CD4-positive, CD25-positive, alpha-beta regulatory T cell (primary cell): ENCODE data around the gene A1BG. TPM values are rescaled to one million over a fixed set of nuclear protein-coding genes. Genes with fewer than 3 reads are reported as not detected.

Source experiments
- ATAC-seq, 2 donors: fragments of 150-1000 bp; cut with Tn5 transposase; one replicate each; pipeline ENCODE4 v1.10.0; 2021; ENCODE audit warnings: low read depth in 2 of 2, moderate number of reproducible peaks in 2 of 2, moderate library complexity in 1 of 2
- DNase-seq, 3 donors: peaks; one replicate each; pipeline versions ENCODE4 v3.0.0 to v3.0.0-alpha.2; 2012 to 2022; ENCODE audit warnings: mixed read lengths in 1 of 3
- H3K27ac ChIP-seq: one replicate; pipeline ENCODE4 v1.7.0; 2013; ENCODE audit warnings: mild to moderate bottlenecking, low read length; ENCODE audit not compliant: insufficient read depth, poor library complexity, severe bottlenecking
- H3K27me3 ChIP-seq: one replicate; pipeline ENCODE4 v1.7.0; 2013; ENCODE audit warnings: low read length; ENCODE audit not compliant: control insufficient read depth, insufficient read depth
- H3K36me3 ChIP-seq: one replicate; pipeline ENCODE4 v1.7.0; 2013; ENCODE audit warnings: mild to moderate bottlenecking, low read length, moderate library complexity; ENCODE audit not compliant: control insufficient read depth, insufficient read depth
- H3K4me1 ChIP-seq: 2 replicates; pipeline ENCODE4 v1.7.0; 2013; ENCODE audit warnings: mild to moderate bottlenecking, low read length; ENCODE audit not compliant: insufficient read depth, control insufficient read depth, poor library complexity, severe bottlenecking
- H3K4me3 ChIP-seq: one replicate; pipeline ENCODE4 v1.7.0; 2013; ENCODE audit warnings: low read depth, mild to moderate bottlenecking, low read length, moderate library complexity
- H3K9me3 ChIP-seq, 2 experiments: 1 replicate in 1 of 2; 2 replicates in 1 of 2; pipeline ENCODE4 v1.7.0; 2013; ENCODE audit warnings: low read length in 2 of 2, mild to moderate bottlenecking in 1 of 2, moderate library complexity in 1 of 2; ENCODE audit not compliant: control insufficient read depth in 2 of 2
- H3K27ac Mint-ChIP-seq, 3 donors: one replicate each; pipeline ENCODE4 v1.8.0; 2020 to 2022; ENCODE audit warnings: mild to moderate bottlenecking in 3 of 3, mixed read lengths in 3 of 3, moderate library complexity in 2 of 3
- H3K27me3 Mint-ChIP-seq: one replicate; pipeline ENCODE4 v1.8.0; 2022; ENCODE audit warnings: mild to moderate bottlenecking, mixed read lengths
- H3K36me3 Mint-ChIP-seq: one replicate; pipeline ENCODE4 v1.8.0; 2020; ENCODE audit warnings: mixed read lengths
- H3K4me1 Mint-ChIP-seq, 4 donors: one replicate each; pipeline ENCODE4 v1.8.0; 2020 to 2022; ENCODE audit warnings: mixed read lengths in 4 of 4, mild to moderate bottlenecking in 1 of 4
- H3K4me3 Mint-ChIP-seq, 4 donors: one replicate each; pipeline ENCODE4 v1.8.0; 2020 to 2022; ENCODE audit warnings: mild to moderate bottlenecking in 4 of 4, mixed read lengths in 4 of 4, moderate library complexity in 3 of 4
- H3K9me3 Mint-ChIP-seq, 7 donors: one replicate each; pipeline ENCODE4 v1.8.0; 2020 to 2022; ENCODE audit warnings: mixed read lengths in 7 of 7, mild to moderate bottlenecking in 3 of 7, moderate library complexity in 2 of 7
- polyA plus RNA-seq, 4 donors: library from polyadenylated mRNA; unstranded; fragments of 300-500 nt; fragmentation: Illumina TruSeq; gene quantifications; one replicate each; pipeline ENCODE4 v1.2.3, GENCODE V29; 2021
- total RNA-seq: library from RNA; stranded (reverse); gene quantifications from one replicate; pipeline ENCODE4 v1.2.3, GENCODE V29; 2022

The A1BG gene
- total and polyA plus RNA-seq, 5 donors from 2014 or later, result 11.8 to 53.7 (median 33.4) TPM

DNA sequence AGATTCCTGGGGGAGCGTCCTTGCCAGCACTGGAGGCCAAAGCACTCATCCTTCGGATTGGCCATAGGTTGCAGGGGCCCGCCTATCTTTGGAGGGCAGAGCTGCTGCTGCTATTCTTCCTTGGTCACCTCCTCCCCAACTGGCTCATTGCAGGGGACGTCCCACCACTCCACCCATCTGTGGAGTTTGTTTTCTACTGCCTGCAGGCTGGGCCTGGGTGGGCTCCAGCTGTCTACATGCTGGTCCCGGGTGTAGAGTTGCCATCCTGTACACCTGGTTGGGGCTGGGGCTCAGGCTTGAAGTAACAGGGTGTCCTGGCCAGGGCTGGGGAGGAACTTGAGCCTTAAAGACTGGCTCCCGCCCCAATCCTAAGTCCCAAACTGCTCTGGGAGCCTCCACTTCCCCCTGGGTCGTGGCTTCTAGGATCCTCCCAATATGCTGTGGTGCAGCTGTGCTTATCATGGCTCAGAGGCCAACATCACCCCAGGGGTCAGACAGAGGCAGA lies 44.3 kb upstream of the A1BG start:
- Histone ChIP-seq H3K27me3 (no peaks in the 10 kb centered on the region), H3K27ac (no peak overlapping the region), H3K4me3 (no peak overlapping the region), H3K9me3 (no peaks in the 10 kb centered on the region), H3K36me3 (peaks cover 25% of the 10 kb centered on the region), H3K4me1 (peaks cover 16% of the 10 kb centered on the region)
- Mint-ChIP-seq H3K36me3 (peaks cover 15% of the 10 kb centered on the region), H3K9me3 (no peaks in the 10 kb centered on the region), H3K4me1 (peaks cover 0 to 24% (median 9%) of the 10 kb centered on the region in 4 donors), H3K27ac (no peak overlapping the region), H3K27me3 (peaks cover 17% of the 10 kb centered on the region), H3K4me3 (peak overlapping the region in 2 of 4 donors; percentile 12 to 65)
- no peak for DNase-seq
- no peak for ATAC-seq

- no peaks in the 10 kb centered on the region for H3K27me3 ChIP-seq
- peaks cover 17% of the 10 kb centered on the region for H3K27me3 Mint-ChIP-seq
- peaks cover 29% of the 10 kb centered on the region for H3K36me3 ChIP-seq
- no peak overlapping the region for H3K27ac Mint-ChIP-seq
- H3K27ac ChIP-seq, result no peak overlapping the region
- H3K4me3 Mint-ChIP-seq, result no peak overlapping the region
- DNase-seq, result no peak
- ATAC-seq, result no peak
- no peaks in the 10 kb centered on the region for H3K9me3 Mint-ChIP-seq
- no peak overlapping the region for H3K4me3 ChIP-seq
- H3K4me1 Mint-ChIP-seq, result peaks cover 0 to 24% (median 9%) of the 10 kb centered on the region in 4 donors
- peaks cover 15% of the 10 kb centered on the region for H3K36me3 Mint-ChIP-seq
- H3K4me1 ChIP-seq, result peaks cover 12% of the 10 kb centered on the region
- no peaks in the 10 kb centered on the region for H3K9me3 ChIP-seq
These were observed 43.6 kb upstream of the A1BG start for GRCh38 chr19:58396691-58397532.

GRCh38 chr19:58395979-58396627 lies 42.8 kb upstream of the A1BG start:
- H3K36me3 ChIP-seq, result peaks cover 31% of the 10 kb centered on the region
- Mint-ChIP-seq H3K4me3 (peak overlapping the region in 1 of 4 donors; percentile 47), H3K27ac (no peak overlapping the region)

DNA sequence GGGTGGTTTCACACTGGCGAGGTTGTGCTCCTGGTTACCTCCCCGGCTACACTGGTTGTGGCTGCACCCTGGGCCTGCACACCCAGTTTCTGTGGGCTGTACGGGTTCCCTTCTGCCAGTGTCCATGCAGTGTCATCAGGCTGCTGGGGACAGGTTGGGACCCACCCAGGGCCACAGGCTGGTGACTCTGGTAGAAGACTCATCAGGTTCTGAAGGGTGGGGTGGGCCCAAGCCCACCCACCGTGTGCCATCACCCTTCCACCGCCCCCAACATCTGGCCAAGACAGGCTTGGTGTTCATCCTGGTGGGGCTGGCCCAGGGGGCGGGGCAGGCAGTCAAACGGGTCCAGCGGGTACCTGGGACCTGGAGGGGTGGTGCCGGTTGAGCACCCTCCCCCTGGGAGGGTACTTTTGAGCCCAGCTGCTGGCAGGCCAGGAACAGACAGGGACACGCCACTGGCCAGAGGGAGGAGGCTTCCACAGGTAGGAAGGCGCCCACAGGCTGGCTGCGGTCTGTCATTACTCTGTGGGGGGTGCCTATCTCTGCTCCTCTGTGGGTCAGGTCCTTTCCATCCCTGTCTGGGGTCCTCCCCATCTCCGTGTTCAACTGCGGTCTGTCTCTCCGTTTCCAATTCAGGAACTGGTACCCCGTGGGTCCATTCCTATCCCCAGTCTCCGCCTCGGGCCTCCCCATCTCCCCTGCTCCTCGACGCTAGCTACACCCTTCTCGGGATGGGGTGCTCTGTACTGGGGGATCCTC lies 42.1 kb upstream of the A1BG start, which contains the start of gene RNF225:
Gene RNF225 (plus strand): TSS at position 437 of the 759 bp plus-strand sequence. CDS start 434 bp downstream, outside the sequence.
- Mint-ChIP-seq H3K27ac (no peak within 1 kb of the TSS), H3K4me1 (peaks cover 0 to 25% (median 7%) of the 10 kb centered on the region in 4 donors), H3K27me3 (peaks cover 13% of the 10 kb centered on the region), H3K9me3 (no peaks in the 10 kb centered on the region), H3K36me3 (peaks cover 20% of the 10 kb centered on the region), H3K4me3 (peak within 1 kb of the TSS in 2 of 4 donors; percentile 47 to 61)
- ATAC-seq (no peak), DNase-seq (no peak)
- peaks cover 36% of the 10 kb centered on the region for H3K36me3 ChIP-seq
- H3K27ac ChIP-seq, result no peak within 1 kb of the TSS
- no peak within 1 kb of the TSS for H3K4me3 ChIP-seq
- peaks cover under 1% of the 10 kb centered on the region for H3K4me1 ChIP-seq
- no peaks in the 10 kb centered on the region for H3K9me3 ChIP-seq
- H3K27me3 ChIP-seq, result no peaks in the 10 kb centered on the region

More at GRCh38 chr19:58395979-58396627, 42.8 kb upstream of the A1BG start:
- Mint-ChIP-seq H3K9me3 (no peaks in the 10 kb centered on the region), H3K27me3 (peaks cover 15% of the 10 kb centered on the region), H3K36me3 (peaks cover 15% of the 10 kb centered on the region), H3K4me1 (peaks cover 0 to 23% (median 5%) of the 10 kb centered on the region in 4 donors)
- no peak overlapping the region for H3K27ac ChIP-seq
- no peak overlapping the region for H3K4me3 ChIP-seq
- ATAC-seq (no peak), DNase-seq (no peak)
- H3K9me3 ChIP-seq, result no peaks in the 10 kb centered on the region
- H3K27me3 ChIP-seq, result no peaks in the 10 kb centered on the region
- peaks cover 7% of the 10 kb centered on the region for H3K4me1 ChIP-seq

DNA sequence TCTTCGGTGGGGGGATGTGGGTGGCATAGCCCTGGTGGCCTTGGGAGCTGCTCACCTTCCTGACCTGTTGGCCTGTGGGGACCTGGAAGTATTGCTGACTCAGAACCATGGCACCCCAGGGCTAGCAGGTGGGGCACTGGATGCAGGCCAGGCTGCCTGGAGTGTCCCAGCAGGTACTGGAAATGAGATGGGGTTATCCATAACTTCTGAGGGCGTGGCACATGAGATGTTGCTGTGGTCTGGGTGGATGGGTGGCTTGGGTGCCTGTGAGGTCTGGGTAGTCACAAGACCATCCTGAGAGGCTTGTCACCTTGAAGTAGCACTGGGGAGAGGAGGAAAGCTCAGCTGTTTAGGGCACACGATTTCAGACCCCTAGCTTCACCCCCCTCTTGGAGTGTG lies 41.5 kb upstream of the A1BG start:
- ATAC-seq, result no peak
- H3K27ac ChIP-seq, result no peak overlapping the region
- H3K9me3 ChIP-seq, result no peaks in the 10 kb centered on the region
- H3K27me3 ChIP-seq, result no peaks in the 10 kb centered on the region
- DNase-seq, result no peak
- Mint-ChIP-seq H3K4me3 (peak overlapping the region in 1 of 4 donors; percentile 61), H3K27ac (no peak overlapping the region), H3K36me3 (peaks cover 20% of the 10 kb centered on the region), H3K9me3 (no peaks in the 10 kb centered on the region), H3K4me1 (peaks cover 0 to 23% (median 7%) of the 10 kb centered on the region in 4 donors), H3K27me3 (peaks cover 13% of the 10 kb centered on the region)
- no peaks in the 10 kb centered on the region for H3K4me1 ChIP-seq
- H3K36me3 ChIP-seq, result peaks cover 36% of the 10 kb centered on the region
- no peak overlapping the region for H3K4me3 ChIP-seq

GRCh38 chr19:58393725-58394033 lies 40.4 kb upstream of the A1BG start:
- no peak for ATAC-seq
- H3K36me3 ChIP-seq, result peaks cover 44% of the 10 kb centered on the region
- no peaks in the 10 kb centered on the region for H3K9me3 Mint-ChIP-seq
- peaks cover 5% of the 10 kb centered on the region for H3K4me1 ChIP-seq
- peaks cover 27% of the 10 kb centered on the region for H3K36me3 Mint-ChIP-seq
- H3K4me3 Mint-ChIP-seq, result peak overlapping the region in 1 of 4 donors; percentile 68
- no peak overlapping the region for H3K4me3 ChIP-seq
- H3K27me3 ChIP-seq, result no peaks in the 10 kb centered on the region
- H3K9me3 ChIP-seq, result no peaks in the 10 kb centered on the region
- H3K27me3 Mint-ChIP-seq, result peaks cover 8% of the 10 kb centered on the region
- peaks cover 7 to 26% (median 13%) of the 10 kb centered on the region in 4 donors for H3K4me1 Mint-ChIP-seq
- H3K27ac Mint-ChIP-seq, result no peak overlapping the region
- H3K27ac ChIP-seq, result no peak overlapping the region
- no peak for DNase-seq

- peaks cover 7 to 32% (median 15%) of the 10 kb centered on the region in 4 donors for H3K4me1 Mint-ChIP-seq
- no peak overlapping the region for H3K27ac ChIP-seq
- H3K36me3 ChIP-seq, result peaks cover 44% of the 10 kb centered on the region
- H3K9me3 Mint-ChIP-seq, result no peaks in the 10 kb centered on the region
- no peak overlapping the region for H3K4me3 ChIP-seq
- peaks cover 27% of the 10 kb centered on the region for H3K36me3 Mint-ChIP-seq
- H3K4me1 ChIP-seq, result peaks cover 9% of the 10 kb centered on the region
- H3K4me3 Mint-ChIP-seq, result peak overlapping the region in 2 of 4 donors; percentile 44 to 68
- H3K27ac Mint-ChIP-seq, result no peak overlapping the region
- no peak for DNase-seq
- no peaks in the 10 kb centered on the region for H3K9me3 ChIP-seq
- no peak for ATAC-seq
- H3K27me3 Mint-ChIP-seq, result peaks cover 8% of the 10 kb centered on the region
- H3K27me3 ChIP-seq, result no peaks in the 10 kb centered on the region
These were observed 39.8 kb upstream of the A1BG start for GRCh38 chr19:58392945-58393724.
